Stimulated activated CD8-positive, alpha-beta memory T cell treated with anti-CD3 and anti-CD28 coated beads, Interleukin-15, amount 100 ng/mL, for 48 hours (primary cell): ENCODE measurements around the gene JCAD.
"Not testable (repeated sequence)": the region's sequence is repeated elsewhere in the genome, so short reads cannot be mapped to it uniquely, and the experiment has no call there.

ENCODE experiments used
- DNase-seq, 2 donors: peaks; one replicate each; pipeline ENCODE4 v3.0.0-alpha.2; 2020; ENCODE audit warnings: low read depth in 2 of 2

Gene JCAD

DNA sequence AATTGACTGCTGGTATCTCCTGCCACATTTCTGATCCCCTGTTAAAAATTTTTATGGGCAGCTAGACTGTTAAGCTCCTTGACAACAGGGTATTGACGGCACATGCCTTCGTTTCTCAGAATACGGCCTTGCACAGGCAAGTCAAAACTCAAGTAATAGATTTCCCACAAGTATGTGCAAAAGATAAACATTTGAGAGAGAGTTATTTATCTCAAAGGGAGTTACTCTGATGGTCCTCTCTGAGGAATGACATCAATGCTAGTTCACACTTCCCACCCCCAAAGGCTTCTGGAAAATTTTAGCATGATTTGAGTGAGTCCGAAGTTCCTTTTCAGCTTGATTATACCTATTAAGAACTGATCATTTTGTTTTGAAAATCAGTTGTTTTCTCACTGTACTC lies 71.9 kb downstream of the JCAD start:
- DNase-seq = no peak

DNA sequence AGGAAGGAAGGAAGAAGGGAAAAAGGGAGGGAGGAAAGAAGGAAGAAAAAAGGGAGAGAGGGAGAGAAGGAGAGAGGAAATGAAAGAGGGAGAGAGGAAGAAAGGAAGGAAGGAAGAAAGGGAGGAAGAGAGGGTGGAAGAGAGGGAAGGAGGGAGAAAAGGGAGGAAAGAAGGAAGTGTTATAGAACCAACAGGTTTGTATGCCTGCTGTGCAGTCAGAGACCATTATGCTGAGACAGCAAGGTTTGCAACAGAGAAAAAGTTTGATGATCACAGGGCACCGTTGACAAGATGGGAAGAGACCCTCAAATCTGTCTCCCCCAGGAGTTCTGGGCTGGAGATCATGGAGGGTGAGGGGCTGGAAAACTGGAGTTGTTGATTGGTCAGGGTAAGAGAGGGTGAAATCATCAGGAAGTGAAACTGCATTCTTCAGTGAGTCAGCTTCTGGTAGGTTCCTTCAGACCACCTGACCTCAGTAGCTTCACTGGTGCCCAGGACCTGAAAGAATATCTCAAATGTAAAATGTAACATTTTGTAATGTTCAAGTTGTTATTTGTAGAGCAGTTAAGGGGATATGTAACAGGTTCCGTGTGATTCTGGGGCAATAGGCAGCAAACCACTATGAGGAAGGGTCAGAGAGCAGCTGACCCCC lies 76.3 kb downstream of the JCAD start:
- DNase-seq = no peak

DNA sequence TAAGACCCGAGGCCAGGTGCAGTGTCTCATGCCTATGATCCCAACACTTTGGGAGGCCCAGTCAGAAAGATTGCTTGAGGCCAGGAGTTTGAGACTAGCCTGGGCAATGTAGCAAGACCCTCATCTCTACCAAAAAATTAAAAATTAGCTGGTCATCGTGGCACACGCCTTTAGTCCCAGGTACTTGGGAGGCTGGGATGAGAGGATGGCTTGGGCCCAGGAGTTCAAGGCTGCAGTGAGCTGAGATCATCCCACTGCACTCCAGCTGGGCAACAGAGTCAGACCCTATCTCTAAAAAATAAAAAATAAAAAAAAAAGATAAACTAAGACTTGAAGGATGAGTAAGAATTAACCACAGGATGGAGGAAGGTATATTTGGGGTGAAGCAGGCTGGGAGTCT lies 77.9 kb downstream of the JCAD start:
- no peak for DNase-seq

DNA sequence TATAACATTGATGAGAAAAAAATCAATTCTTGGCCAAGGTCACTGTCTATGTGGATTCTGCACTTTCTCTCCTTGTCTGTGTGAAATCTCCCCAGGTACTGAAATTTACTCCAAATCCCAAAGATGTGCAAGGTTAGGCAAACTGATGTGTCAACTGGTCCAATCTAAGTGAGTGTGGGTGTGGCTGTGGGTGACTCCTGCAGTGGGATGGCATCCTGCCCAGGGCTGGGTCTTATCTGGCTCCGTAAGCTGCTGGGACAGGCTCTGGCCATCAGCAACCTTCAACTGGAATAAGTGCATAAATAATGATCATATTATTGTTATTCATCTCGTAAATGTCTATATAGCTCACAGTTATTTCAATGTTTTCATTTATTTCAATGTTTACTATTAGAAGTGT lies 79.3 kb downstream of the JCAD start:
- DNase-seq = no peak

DNA sequence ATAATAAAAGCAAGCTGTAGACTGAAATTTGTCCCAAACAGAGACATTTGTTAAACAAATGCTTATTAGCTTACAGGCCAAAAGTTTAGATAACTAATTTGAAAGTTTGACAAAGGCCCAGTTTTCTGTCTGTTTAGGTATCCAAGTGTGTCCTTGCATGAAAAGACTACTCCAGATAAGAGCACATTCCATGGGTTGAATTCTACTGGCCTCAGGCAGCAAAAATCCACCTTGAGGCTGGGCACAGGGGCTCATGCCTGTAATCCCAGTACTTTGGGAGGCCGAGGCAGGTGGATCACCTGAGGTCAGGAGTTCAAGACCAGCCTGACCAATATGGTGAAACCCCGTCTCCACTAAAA lies 80.0 kb downstream of the JCAD start:
- DNase-seq = not testable (repeated sequence)

DNA sequence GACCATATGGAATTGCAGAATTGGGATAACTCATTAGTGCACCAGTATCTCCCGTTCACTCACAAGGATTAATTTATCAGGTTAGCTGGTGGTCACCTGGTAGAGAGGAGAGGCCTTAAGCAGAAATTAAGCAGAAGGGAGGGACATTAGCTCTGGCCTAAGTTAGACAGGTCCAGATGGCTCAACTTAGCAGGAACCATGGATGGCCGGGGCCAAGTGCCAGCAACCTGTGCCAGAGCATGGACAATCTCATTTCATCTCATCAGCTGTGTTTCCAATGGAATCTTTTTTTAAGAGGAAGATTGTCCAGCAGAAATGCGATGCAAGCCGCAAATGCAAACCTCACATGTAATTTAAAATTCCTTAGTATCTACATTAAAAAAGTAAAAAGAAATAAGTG lies 82.2 kb downstream of the JCAD start:
- no peak for DNase-seq

DNA sequence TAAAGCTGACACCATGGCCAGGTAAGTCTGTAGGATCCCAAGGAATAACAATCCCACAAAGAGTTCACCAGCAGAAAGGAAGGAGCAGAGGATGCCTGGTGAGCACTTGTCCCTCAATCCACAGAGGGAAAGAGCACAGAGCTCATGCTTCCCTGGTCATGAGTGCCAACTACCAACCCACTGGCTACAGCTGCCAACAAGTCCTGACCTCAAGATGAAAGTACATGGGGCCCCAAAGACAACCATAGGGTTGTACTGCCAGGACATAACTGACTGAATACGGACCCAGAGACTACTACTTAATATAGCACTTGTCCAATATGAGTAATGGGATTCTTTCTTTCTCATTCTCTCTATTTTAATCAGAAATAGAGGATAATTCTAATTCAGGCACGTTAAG lies 83.3 kb downstream of the JCAD start:
- no peak for DNase-seq

DNA sequence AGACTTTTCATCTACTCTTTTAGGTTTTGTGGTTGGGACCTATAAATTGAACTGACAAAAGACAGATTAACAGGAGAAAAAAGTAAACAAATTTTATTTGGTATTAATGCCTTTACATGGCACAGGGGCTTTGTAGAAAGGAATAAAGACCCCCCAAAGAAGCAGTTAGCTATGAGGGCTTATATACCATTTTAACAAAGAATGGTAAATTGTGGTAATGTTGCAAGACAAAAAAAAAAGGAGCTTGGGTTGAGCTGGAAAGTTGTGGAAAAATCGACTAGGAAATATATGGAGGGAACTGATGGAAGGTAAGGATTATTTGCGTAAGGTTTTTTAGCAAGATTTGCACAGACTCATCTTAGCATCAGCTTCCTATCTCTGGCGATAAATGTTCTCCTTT lies 84.6 kb downstream of the JCAD start:
- DNase-seq = no peak

DNA sequence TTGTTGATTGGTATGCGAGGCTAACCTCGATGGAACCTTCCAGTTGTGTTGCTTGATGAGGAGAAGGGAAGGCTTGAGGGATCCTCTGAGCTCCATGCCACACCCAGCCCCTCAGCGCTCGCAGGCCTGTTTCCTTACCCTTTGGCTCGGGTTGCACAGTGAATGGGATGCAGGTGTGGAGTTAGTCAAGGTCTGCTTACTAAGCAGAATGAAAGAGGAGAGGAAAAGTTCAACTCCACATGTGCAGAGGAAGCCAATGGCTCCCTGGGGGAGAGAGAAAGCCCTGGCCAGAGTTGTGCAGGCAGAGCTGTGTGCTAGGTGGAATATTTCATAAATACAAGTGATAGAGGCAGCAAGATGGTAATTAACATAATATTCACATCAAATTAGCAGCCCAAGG lies 85.5 kb downstream of the JCAD start:
- DNase-seq = no peak

DNA sequence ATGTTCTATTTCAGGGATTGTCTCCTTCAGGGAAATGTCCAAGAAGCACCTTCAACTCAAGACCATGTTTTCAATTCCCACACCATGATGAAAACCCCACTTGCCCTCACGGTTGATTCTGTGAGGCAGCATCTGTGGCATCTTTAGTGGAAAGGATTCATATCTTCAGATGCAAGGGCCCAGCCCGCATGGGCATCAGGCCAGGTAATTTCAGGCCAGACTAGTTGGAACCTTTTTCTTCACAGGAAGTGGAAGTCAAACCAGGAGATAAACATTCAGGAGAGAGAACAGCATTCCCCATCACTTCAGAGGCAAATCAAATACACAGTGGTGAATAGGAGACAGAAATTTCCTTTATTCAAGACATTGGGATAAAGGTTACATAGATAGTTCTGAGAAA lies 88.8 kb downstream of the JCAD start:
- DNase-seq = no peak

DNA sequence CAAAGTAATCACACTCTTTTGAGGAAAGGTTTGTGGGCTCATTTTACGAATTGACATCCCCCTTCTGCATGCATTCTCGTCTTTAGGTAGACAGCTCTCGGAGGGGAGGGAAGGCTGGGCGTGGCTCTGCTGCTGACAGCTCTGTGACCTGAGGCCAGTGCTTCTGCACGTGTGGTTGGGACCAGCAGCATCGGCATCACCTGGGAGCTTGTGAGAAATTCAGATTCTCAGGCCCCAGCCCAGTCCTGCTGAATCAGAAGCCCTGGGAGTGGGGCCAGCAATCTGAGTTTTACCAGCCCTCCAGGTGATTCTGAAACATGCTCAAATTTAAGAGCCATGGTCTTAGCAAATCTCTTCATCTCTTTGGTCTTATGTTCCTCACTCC lies 89.4 kb downstream of the JCAD start:
- DNase-seq = no peak

DNA sequence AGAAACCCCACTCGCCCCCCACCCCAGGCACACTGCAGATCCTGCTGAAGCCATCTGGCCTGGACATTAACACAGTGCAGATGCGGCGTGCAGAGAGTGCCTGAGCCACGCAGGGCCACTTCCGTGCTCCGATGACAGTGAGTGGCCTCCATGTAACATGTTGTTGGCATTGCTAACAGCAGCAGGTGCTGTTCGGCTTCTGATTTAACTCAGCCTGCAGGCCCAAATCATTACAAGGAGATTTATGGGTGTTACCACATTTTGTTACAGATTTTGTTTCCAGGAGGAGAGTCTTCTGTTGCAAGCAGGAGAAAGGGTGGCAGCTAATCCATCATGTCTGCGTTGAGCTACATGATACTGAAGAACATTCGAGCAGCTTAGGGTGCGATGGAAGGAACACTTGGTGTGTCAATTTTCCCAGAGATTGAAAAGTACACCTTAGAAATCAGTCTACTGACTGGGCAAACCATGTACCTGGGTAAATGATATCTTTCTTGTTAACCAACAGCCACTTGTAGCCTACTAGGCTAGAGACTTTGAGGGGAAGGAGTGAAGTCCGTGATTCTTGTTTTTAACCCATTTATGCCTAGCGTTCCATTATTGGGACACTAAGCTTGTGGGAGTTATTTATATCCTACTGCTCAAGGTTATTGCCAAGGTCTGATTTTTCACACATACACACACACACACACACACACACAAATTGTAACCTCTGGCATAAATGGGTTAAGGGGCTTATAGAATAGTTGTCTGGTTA lies 90.0 kb downstream of the JCAD start:
- DNase-seq = no peak

DNA sequence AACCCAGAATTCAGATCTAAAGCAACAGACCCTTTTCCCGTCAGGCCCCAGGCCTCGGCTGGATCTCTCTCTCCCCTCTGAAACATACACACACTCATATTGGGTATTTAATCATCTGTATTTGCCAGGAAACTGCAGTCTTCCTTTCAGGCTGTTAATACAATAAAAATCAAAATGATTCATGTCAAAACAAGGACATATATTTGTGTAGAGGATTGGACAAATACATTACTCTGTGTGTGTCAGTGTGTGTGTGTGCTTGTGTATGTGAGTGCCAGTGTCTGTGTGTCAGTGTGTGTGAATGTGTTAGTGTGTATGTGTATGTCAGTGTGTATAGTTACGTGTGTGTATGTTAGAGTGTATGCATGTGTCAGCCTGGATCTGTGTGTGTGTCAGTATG lies 90.8 kb downstream of the JCAD start:
- no peak for DNase-seq

DNA sequence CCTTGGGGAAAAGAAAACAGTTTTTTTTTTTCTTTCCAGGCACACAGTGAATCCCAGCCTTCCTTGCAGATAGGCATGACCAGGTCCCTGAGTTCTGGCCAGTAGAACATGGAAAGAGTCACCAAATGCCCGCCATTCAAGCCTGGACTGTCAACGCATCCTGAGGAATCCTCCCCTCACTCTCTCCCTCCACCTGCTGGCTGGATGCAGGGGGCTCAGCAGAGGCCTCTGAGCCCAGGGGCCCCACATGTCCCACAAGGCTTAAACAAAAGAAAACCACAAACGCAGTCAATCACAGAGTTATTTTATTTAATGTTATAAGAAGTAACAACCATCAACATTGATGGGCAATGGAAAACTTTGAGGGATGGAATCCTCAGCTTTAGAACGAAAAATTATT lies 93.1 kb downstream of the JCAD start:
- no peak for DNase-seq
